ENCODE data around the gene NR2E1.

The NR2E1 gene

GRCh38 chr6:108228416-108228815, 62.6 kb downstream of the NR2E1 start:
- no peak overlapping the region for H3K4me3 ChIP-seq (ENCODE audit: low read length)
- no peak for TF ChIP-seq CTCF (IDR thresholded peaks at IDR 0.05; ENCODE audit: insufficient read depth, low read depth, low read length, missing control alignments)
- no peak for DNase-seq (ENCODE audit: low read depth)

DNA sequence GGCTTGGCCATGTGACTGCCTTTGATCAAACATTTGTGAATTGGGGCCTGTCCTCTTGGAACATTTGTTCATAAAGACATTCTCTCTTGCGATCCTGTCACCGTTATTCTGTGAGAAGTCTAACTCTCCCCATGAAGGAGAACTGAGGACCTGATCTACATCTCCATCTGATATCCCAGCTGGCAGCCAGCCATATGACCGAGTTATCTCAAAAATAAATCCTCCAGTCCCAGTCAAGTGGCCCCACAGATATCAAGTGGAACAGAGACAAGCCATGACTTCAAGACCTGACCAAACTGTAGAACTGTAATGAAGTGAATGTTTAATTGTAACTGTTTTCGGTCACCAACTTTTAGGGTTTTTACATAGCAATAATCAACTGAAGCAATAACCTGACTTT, 69.3 kb downstream of the NR2E1 start:
- no peak for TF ChIP-seq CTCF (IDR thresholded peaks at IDR 0.05; ENCODE audit: insufficient read depth, low read depth, low read length, missing control alignments)
- no peak for DNase-seq (ENCODE audit: low read depth)

DNA sequence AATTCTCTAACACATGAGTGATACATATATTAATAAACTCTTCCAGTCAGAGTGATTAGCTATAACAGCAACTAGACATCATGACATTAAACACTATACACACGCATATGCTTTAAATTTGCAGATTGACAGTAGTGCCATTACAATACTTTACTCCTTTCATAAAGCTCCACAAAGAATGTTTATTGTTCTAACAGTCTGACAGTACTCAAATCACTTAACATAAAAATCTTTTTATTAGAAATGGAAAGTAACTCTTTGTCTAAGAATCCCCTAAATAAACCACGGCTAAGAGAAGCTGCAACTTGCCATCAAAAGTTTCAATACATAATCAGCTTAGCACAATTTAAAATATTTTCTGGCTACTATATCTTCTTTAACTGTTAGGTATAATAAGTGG, 71.0 kb downstream of the NR2E1 start:
- H3K4me3 ChIP-seq (ENCODE audit: low read length), result no peak overlapping the region
- no peak for DNase-seq (ENCODE audit: low read depth)
- no peak for TF ChIP-seq CTCF (IDR thresholded peaks at IDR 0.05; ENCODE audit: insufficient read depth, low read depth, low read length, missing control alignments)

More for the DNA sequence above, 69.3 kb downstream of the NR2E1 start:
- H3K4me3 ChIP-seq (ENCODE audit: low read length), result no peak overlapping the region

GRCh38 chr6:108238322-108238721, 72.5 kb downstream of the NR2E1 start:
- TF ChIP-seq CTCF (IDR thresholded peaks at IDR 0.05; ENCODE audit: insufficient read depth, low read depth, low read length, missing control alignments), result no peak
- DNase-seq (ENCODE audit: low read depth), result no peak
- no peak overlapping the region for H3K4me3 ChIP-seq (ENCODE audit: low read length)

All from epithelial cell of esophagus (primary cell).